HCT116 (cell line): Measurements from ENCODE around the gene BCKDHB. TPM values are rescaled to one million over a fixed set of nuclear protein-coding genes. Genes with fewer than 3 reads are reported as not detected.

Experiments used
- ATAC-seq: fragments of 200-7000 bp; cut with Tn5 transposase; 2 replicates; pipeline ENCODE4 v1.9.1; 2020; ENCODE audit warnings: mild to moderate bottlenecking, moderate library complexity
- BruUV-seq: library from RNA; stranded (reverse); fragments of 400-500 nt; replicated peaks from 2 replicates; lab custom pipeline; 2021; lab: Mats Ljungman, UMichigan
- CTCF ChIA-PET: fragments of 300-600 bp; sonication (Branson Sonifier 250); formaldehyde crosslinking; loops from one replicate; lab custom pipeline; 2021; ENCODE audit warnings: antibody characterized with exemption; lab: Charles Lee
- POLR2A ChIA-PET: fragments of 300-600, 350-600 bp; sonication (Branson Sonifier 250); formaldehyde crosslinking; loops from one replicate; lab custom pipeline; 2021; ENCODE audit warnings: antibody characterized with exemption; lab: Charles Lee
- RAD21 ChIA-PET, 2 experiments: fragments of 300-600 bp; sonication (Branson Sonifier 250); formaldehyde crosslinking; loops; one replicate each; lab custom pipeline; 2023; ENCODE audit warnings: low total read pairs in 2 of 2; ENCODE audit not compliant: uncharacterized antibody in 2 of 2, unreplicated experiment in 2 of 2, low non-redundant PET in 1 of 2; lab: Charles Lee
- DNase-seq: peaks from one replicate; pipeline ENCODE4 v3.0.0-alpha.2; 2010; ENCODE audit warnings: low read depth, low spot score
- H2AFZ ChIP-seq: fragments of 200-600 bp; shearing (Covaris generic), sonication (generic); 2 replicates; pipeline ENCODE4 v1.6.1; 2017; ENCODE audit warnings: low read depth, mixed run types, mixed read lengths, antibody characterized with exemption, low read length; ENCODE audit not compliant: poor library complexity, severe bottlenecking
- H3K27ac ChIP-seq: 2 replicates; pipeline ENCODE4 v1.5.1; 2012; ENCODE audit warnings: low read depth, low read length
- H3K27me3 ChIP-seq: fragments of 200-600 bp; sonication (generic); 2 replicates; pipeline ENCODE4 v1.6.1; 2016; ENCODE audit warnings: mixed run types, low read length, mixed read lengths; ENCODE audit not compliant: insufficient read depth
- H3K36me3 ChIP-seq, 2 experiments: fragments of 200-500 bp in 1 of 2; fragments of 200-600 bp in 1 of 2; sonication (Bioruptor generic) in 1 of 2; sonication (generic) in 1 of 2; 2 replicates each; pipeline versions ENCODE4 v1.5.1 to v1.6.1; 2014 to 2016; ENCODE audit warnings: low read length in 2 of 2, inconsistent platforms in 1 of 2, mixed read lengths in 1 of 2, mixed run types in 1 of 2; ENCODE audit not compliant: insufficient read depth in 2 of 2, control insufficient read depth in 1 of 2
- H3K4me1 ChIP-seq, 2 experiments: fragments of 200-600 bp in 1 of 2; sonication (generic) in 1 of 2; 2 replicates each; pipeline versions ENCODE4 v1.5.1 to v1.6.1; 2012 to 2017; ENCODE audit warnings: low read length in 2 of 2, inconsistent platforms in 1 of 2, mild to moderate bottlenecking in 1 of 2, mixed read lengths in 1 of 2, mixed run types in 1 of 2, moderate library complexity in 1 of 2; ENCODE audit not compliant: insufficient read depth in 2 of 2, control insufficient read depth in 1 of 2
- H3K4me2 ChIP-seq: fragments of 200-600 bp; sonication (generic); 2 replicates; pipeline ENCODE4 v1.6.1; 2017; ENCODE audit warnings: mixed run types, low read length, mixed read lengths
- H3K4me3 ChIP-seq, 2 experiments: fragments of 200-600 bp in 1 of 2; sonication (generic) in 1 of 2; replicated peaks in 1 of 2; 2 replicates each; pipeline ENCODE4 v1.5.1; 2011 to 2016; ENCODE audit warnings: low read length in 2 of 2, control low read depth in 1 of 2, low read depth in 1 of 2, mild to moderate bottlenecking in 1 of 2, mixed read lengths in 1 of 2, mixed run types in 1 of 2
- H3K79me2 ChIP-seq: fragments of 200-600 bp; sonication (generic); 2 replicates; pipeline ENCODE4 v1.6.1; 2017; ENCODE audit warnings: mild to moderate bottlenecking, mixed run types, low read length, moderate library complexity, mixed read lengths; ENCODE audit not compliant: insufficient read depth
- H3K9ac ChIP-seq: fragments of 200-600 bp; sonication (generic); 2 replicates; pipeline ENCODE4 v1.6.1; 2016; ENCODE audit warnings: low read length, mixed read lengths
- H3K9me2 ChIP-seq: fragments of 200-600 bp; sonication (generic), shearing (Covaris generic); 2 replicates; pipeline ENCODE4 v1.6.1; 2017; ENCODE audit warnings: mixed run types, mild to moderate bottlenecking, moderate library complexity; ENCODE audit not compliant: insufficient read depth
- H3K9me3 ChIP-seq, 2 experiments: fragments of 200-500 bp in 1 of 2; fragments of 200-600 bp in 1 of 2; sonication (Bioruptor generic) in 1 of 2; sonication (generic) in 1 of 2; 2 replicates each; pipeline ENCODE4 v1.6.1; 2014 to 2017; ENCODE audit warnings: low read length in 2 of 2, mixed read lengths in 2 of 2, inconsistent platforms in 1 of 2, low read depth in 1 of 2, mild to moderate bottlenecking in 1 of 2, mixed run types in 1 of 2, moderate library complexity in 1 of 2; ENCODE audit not compliant: control insufficient read depth in 1 of 2, insufficient read depth in 1 of 2
- H4K20me1 ChIP-seq: fragments of 200-600 bp; sonication (generic), shearing (Covaris generic); 2 replicates; pipeline ENCODE4 v1.6.1; 2017; ENCODE audit warnings: mixed run types, mild to moderate bottlenecking, moderate library complexity; ENCODE audit not compliant: insufficient read depth
- CBX3 ChIP-seq: IDR thresholded peaks from 2 replicates; pipeline ENCODE4 v1.6.1; 2012; ENCODE audit warnings: low read depth
- CEBPB ChIP-seq: IDR thresholded peaks from 2 replicates; pipeline ENCODE4 v1.6.1; 2012; ENCODE audit warnings: low read depth
- CTCF ChIP-seq, 3 experiments: fragments of 200-600 bp in 1 of 3; sonication (generic) in 1 of 3; IDR thresholded peaks in 2 of 3; conservative IDR thresholded peaks in 1 of 3; 2 replicates each; pipeline ENCODE4 v1.5.1; 2012 to 2017; ENCODE audit warnings: low read depth in 2 of 3, low read length in 2 of 3, antibody characterized with exemption in 1 of 3, borderline replicate concordance in 1 of 3, control low read depth in 1 of 3, mild to moderate bottlenecking in 1 of 3, mixed read lengths in 1 of 3, mixed run types in 1 of 3, moderate library complexity in 1 of 3; ENCODE audit not compliant: insufficient read depth in 1 of 3
- EGR1 ChIP-seq: IDR thresholded peaks from 2 replicates; pipeline ENCODE4 v1.6.1; 2012; ENCODE audit warnings: low read depth
- ELF1 ChIP-seq: IDR thresholded peaks from 2 replicates; pipeline ENCODE4 v1.6.1; 2012; ENCODE audit warnings: low read depth, borderline replicate concordance
- EZH2 ChIP-seq: fragments of 200-600 bp; sonication (generic); IDR thresholded peaks from 2 replicates; pipeline ENCODE4 v1.6.1; 2017; ENCODE audit warnings: antibody characterized with exemption, mixed run types
- EZH2phosphoT487 ChIP-seq: fragments of 200-600 bp; IDR thresholded peaks from 2 replicates; pipeline ENCODE4 v1.6.1; 2018; ENCODE audit warnings: antibody characterized with exemption, borderline replicate concordance
- JUND ChIP-seq: IDR thresholded peaks from 2 replicates; pipeline ENCODE4 v1.6.1; 2012
- POLR2A ChIP-seq: IDR thresholded peaks from 2 replicates; pipeline ENCODE4 v1.7.0; 2011; ENCODE audit warnings: borderline replicate concordance; ENCODE audit not compliant: insufficient read depth, insufficient read length; ENCODE audit errors: extremely low read depth
- POLR2AphosphoS5 ChIP-seq: IDR thresholded peaks from 2 replicates; pipeline ENCODE4 v1.6.1; 2011; ENCODE audit warnings: mild to moderate bottlenecking, low read depth, low read length, moderate library complexity
- ZBTB33 ChIP-seq: IDR thresholded peaks from 2 replicates; pipeline ENCODE4 v1.6.1; 2011; ENCODE audit warnings: mild to moderate bottlenecking, low read length, moderate library complexity; ENCODE audit not compliant: insufficient replicate concordance; ENCODE audit errors: extremely low read depth
- intact Hi-C: fragments of 100-400 bp; cut with micrococcal nuclease; formaldehyde crosslinking; loops from 2 replicates; pipeline ENCODE4 v1.10.0; 2022
- total RNA-seq: library from RNA; stranded (reverse); gene quantifications from one replicate; pipeline ENCODE4 v1.2.1, GENCODE V29; 2021; ENCODE audit not compliant: unreplicated experiment

The BCKDHB gene
- total RNA-seq, 1 experiment from 2014 or later = 11.2 TPM

- TF ChIP-seq JUND = no peak
- TF ChIP-seq CEBPB = no peak
- TF ChIP-seq POLR2A = no peak
- no peak for TF ChIP-seq EZH2
- TF ChIP-seq EZH2phosphoT487 = no peak
- TF ChIP-seq POLR2AphosphoS5 = no peak
- no peak for TF ChIP-seq ELF1
- no peak for TF ChIP-seq CTCF (IDR thresholded peaks at IDR 0.05 in 2 of 3, conservative IDR thresholded peaks at IDR 0.05 in 1 of 3; ENCODE audit: borderline replicate concordance in 1 of 3, insufficient read depth in 1 of 3, low read depth in 2 of 3, low read length in 2 of 3)
- no peak for TF ChIP-seq CBX3
- CTCF ChIA-PET = no interaction called here
- Histone ChIP-seq H3K9me2 (no peaks in the 10 kb centered on the region), H3K27me3 (no peaks in the 10 kb centered on the region), H3K79me2 (no peaks in the 10 kb centered on the region), H3K4me3 (no peak overlapping the region), H3K4me2 (no peak overlapping the region), H3K9ac (no peak overlapping the region), H3K36me3 (no peaks in the 10 kb centered on the region), H2AFZ (no peak overlapping the region), H3K27ac (no peak overlapping the region), H4K20me1 (no peaks in the 10 kb centered on the region), H3K4me1 (no peaks in the 10 kb centered on the region), H3K9me3 (no peaks in the 10 kb centered on the region)
- BruUV-seq = no TSS peak
- POLR2A ChIA-PET = no interaction called here
- RAD21 ChIA-PET = no interaction called here
- ATAC-seq (no peak), DNase-seq (no peak)
- intact Hi-C loops = no loop called here
Observed at GRCh38 chr6:80206758-80207157, 100.3 kb downstream of the BCKDHB start.

- no peaks in the 10 kb centered on the region for H3K27me3 ChIP-seq
- no peak overlapping the region for H2AFZ ChIP-seq
- H3K79me2 ChIP-seq = no peaks in the 10 kb centered on the region
- H3K9me3 ChIP-seq = no peaks in the 10 kb centered on the region
- intact Hi-C loops = no loop called here
- TF ChIP-seq EGR1 (no peak), ZBTB33 (no peak), EZH2phosphoT487 (no peak), EZH2 (no peak)
- no peaks in the 10 kb centered on the region for H3K36me3 ChIP-seq
- no peak for ATAC-seq
- ChIA-PET CTCF (no interaction called here), POLR2A (no interaction called here), RAD21 (no interaction called here)
- no peak overlapping the region for H3K9ac ChIP-seq
- no peak overlapping the region for H3K4me3 ChIP-seq
- no TSS peak for BruUV-seq
- no peaks in the 10 kb centered on the region for H3K9me2 ChIP-seq
- no peaks in the 10 kb centered on the region for H4K20me1 ChIP-seq
- no peak for DNase-seq
- H3K4me2 ChIP-seq = no peak overlapping the region
- no peak overlapping the region for H3K27ac ChIP-seq
- no peaks in the 10 kb centered on the region for H3K4me1 ChIP-seq
Observed at GRCh38 chr6:80209430-80209829, 103.0 kb downstream of the BCKDHB start.
